Upper lobe of left lung (tissue), 6 donors: Measurements from ENCODE around the gene DOCK4. TPM values are rescaled to one million over a fixed set of nuclear protein-coding genes. Genes with fewer than 3 reads are reported as not detected.

Experiments used
- ATAC-seq, 2 donors: fragments of 200-7000 bp; cut with Tn5 transposase; one replicate each; pipeline ENCODE4 v1.9.1; 2022; ENCODE audit warnings: mild to moderate bottlenecking in 2 of 2, moderate library complexity in 2 of 2; ENCODE audit not compliant: low FRiP score in 2 of 2
- DNase-seq, 2 donors: peaks; one replicate each; pipeline ENCODE4 v3.0.0-alpha.2; 2019 to 2020
- H3K27ac ChIP-seq, 4 donors: fragments of 200-600 bp; sonication (generic); one replicate each; pipeline ENCODE4 v1.5.1; 2016 to 2019
- H3K27me3 ChIP-seq, 4 donors: fragments of 200-600 bp; sonication (generic); one replicate each; pipeline ENCODE4 v1.5.1; 2017 to 2019
- H3K36me3 ChIP-seq, 4 donors: fragments of 200-600 bp; sonication (generic); one replicate each; pipeline ENCODE4 v1.5.1; 2016 to 2019
- H3K4me1 ChIP-seq, 4 donors: fragments of 200-600 bp; sonication (generic); one replicate each; pipeline ENCODE4 v1.5.1; 2018 to 2019
- H3K4me3 ChIP-seq, 4 donors: fragments of 200-600 bp; sonication (generic); one replicate each; pipeline ENCODE4 v1.5.1; 2017 to 2019; ENCODE audit warnings: mild to moderate bottlenecking in 2 of 4, moderate library complexity in 1 of 4
- H3K9me3 ChIP-seq, 4 donors: fragments of 200-600 bp; sonication (generic); one replicate each; pipeline ENCODE4 v1.5.1; 2018 to 2019
- EP300 ChIP-seq, 4 donors: sonication (generic); formaldehyde crosslinking; IDR thresholded peaks; one replicate each; pipeline ENCODE4 v1.5.1; 2017; ENCODE audit warnings: antibody characterized with exemption in 4 of 4, control low read depth in 2 of 4
- POLR2A ChIP-seq, 4 donors: fragments of 450-650 bp; IDR thresholded peaks; one replicate each; pipeline ENCODE4 v1.5.1; 2016 to 2017; ENCODE audit warnings: antibody characterized with exemption in 4 of 4, mild to moderate bottlenecking in 2 of 4
- POLR2AphosphoS5 ChIP-seq, 2 donors: sonication (generic); formaldehyde crosslinking; IDR thresholded peaks; one replicate each; pipeline ENCODE4 v1.5.1; 2017; ENCODE audit warnings: antibody characterized with exemption in 2 of 2
- WGBS, 2 donors: methylation state at CpG; one replicate each; pipeline ENCODE4 v1.1.5; 2017 to 2018; 5-methylcytosine and 5-hydroxymethylcytosine counted together
- total RNA-seq, 6 donors: library from RNA; depleted of rRNA in 4 of 6; stranded (reverse); fragments of >200 nt in 4 of 6; gene quantifications; one replicate each; pipeline versions ENCODE4 v1.1.0 to v1.2.1, GENCODE V29; 2016 to 2021
- TF ChIP-seq, protein P1 (sequence below), 6 experiments: fragments of 450-650 bp in 4 of 6; fragments of 200-600 bp in 2 of 6; sonication (generic) in 2 of 6; IDR thresholded peaks; one replicate each; pipeline ENCODE4 v1.5.1; 2016 to 2019; ENCODE audit warnings: antibody characterized with exemption in 6 of 6
- donor health status: DM: no; HTN: no; CAD: no; lungs with moderate emphysema.
- donor health status: DM: no; HTN: yes; CAD: no; lungs with severe emphysema.

The DOCK4 gene
- total RNA-seq, 6 donors from 2014 or later: 53.6 to 166 (median 100) TPM

- TF ChIP-seq EP300 (IDR thresholded peaks at IDR 0.05) (no peak), POLR2A (IDR thresholded peaks at IDR 0.05) (no peak), POLR2AphosphoS5 (IDR thresholded peaks at IDR 0.05) (no peak)
- TF ChIP-seq, protein P1, sequence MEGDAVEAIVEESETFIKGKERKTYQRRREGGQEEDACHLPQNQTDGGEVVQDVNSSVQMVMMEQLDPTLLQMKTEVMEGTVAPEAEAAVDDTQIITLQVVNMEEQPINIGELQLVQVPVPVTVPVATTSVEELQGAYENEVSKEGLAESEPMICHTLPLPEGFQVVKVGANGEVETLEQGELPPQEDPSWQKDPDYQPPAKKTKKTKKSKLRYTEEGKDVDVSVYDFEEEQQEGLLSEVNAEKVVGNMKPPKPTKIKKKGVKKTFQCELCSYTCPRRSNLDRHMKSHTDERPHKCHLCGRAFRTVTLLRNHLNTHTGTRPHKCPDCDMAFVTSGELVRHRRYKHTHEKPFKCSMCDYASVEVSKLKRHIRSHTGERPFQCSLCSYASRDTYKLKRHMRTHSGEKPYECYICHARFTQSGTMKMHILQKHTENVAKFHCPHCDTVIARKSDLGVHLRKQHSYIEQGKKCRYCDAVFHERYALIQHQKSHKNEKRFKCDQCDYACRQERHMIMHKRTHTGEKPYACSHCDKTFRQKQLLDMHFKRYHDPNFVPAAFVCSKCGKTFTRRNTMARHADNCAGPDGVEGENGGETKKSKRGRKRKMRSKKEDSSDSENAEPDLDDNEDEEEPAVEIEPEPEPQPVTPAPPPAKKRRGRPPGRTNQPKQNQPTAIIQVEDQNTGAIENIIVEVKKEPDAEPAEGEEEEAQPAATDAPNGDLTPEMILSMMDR (IDR thresholded peaks at IDR 0.05): no peak
- Histone ChIP-seq H3K36me3 (peaks cover 0 to 44% (median 5%) of the 10 kb centered on the region in 4 donors), H3K4me1 (no peaks in the 10 kb centered on the region), H3K27me3 (no peaks in the 10 kb centered on the region), H3K4me3 (no peak overlapping the region), H3K9me3 (no peaks in the 10 kb centered on the region), H3K27ac (no peak overlapping the region)
- ATAC-seq (no peak), DNase-seq (no peak)
These were observed 419.1 kb downstream of the DOCK4 start for GRCh38 chr7:111787099-111787498.

DNA sequence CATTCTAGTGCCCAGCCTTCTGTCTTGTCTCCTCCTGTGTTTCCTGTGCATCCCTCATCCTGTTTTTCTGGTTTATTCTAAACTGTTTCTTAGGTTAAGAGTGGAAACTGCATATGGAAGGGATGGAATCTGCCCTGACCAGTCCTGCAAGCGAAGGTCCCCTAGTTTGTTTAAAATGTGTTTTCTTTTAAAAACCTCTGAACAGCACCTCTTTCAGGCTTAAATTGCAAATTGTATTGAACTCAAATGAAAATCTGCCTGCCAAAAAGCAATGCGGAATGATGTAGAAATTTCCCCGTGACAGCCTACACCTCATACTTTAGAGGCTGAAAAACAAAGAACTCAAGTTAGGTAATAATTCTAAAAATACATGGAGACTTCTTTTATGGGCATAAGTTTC is 421.1 kb downstream of the DOCK4 start:
- no peak overlapping the region for H3K4me3 ChIP-seq
- WGBS, 2 donors: 65 to 84% methylated on average over 3 of the region's 3 CpGs
- no peaks in the 10 kb centered on the region for H3K4me1 ChIP-seq

GRCh38 chr7:111784296-111784695 is 421.9 kb downstream of the DOCK4 start:
- 65 to 67% methylated on average over 2 of the region's 2 CpGs for WGBS, 2 donors
- ATAC-seq (no peak), DNase-seq (no peak)
- Histone ChIP-seq H3K9me3 (no peaks in the 10 kb centered on the region), H3K27me3 (no peaks in the 10 kb centered on the region), H3K4me3 (no peak overlapping the region), H3K27ac (no peak overlapping the region), H3K36me3 (peaks cover 0 to 48% (median 1%) of the 10 kb centered on the region in 4 donors), H3K4me1 (no peaks in the 10 kb centered on the region)
- TF ChIP-seq EP300 (IDR thresholded peaks at IDR 0.05) (no peak), POLR2A (IDR thresholded peaks at IDR 0.05) (no peak), POLR2AphosphoS5 (IDR thresholded peaks at IDR 0.05) (no peak)
- TF ChIP-seq, protein P1 (IDR thresholded peaks at IDR 0.05): no peak

More for the DNA sequence above, 421.1 kb downstream of the DOCK4 start:
- ATAC-seq (no peak), DNase-seq (no peak)
- TF ChIP-seq POLR2AphosphoS5 (IDR thresholded peaks at IDR 0.05): no peak
- TF ChIP-seq, protein P1 (IDR thresholded peaks at IDR 0.05): no peak
- TF ChIP-seq EP300 (IDR thresholded peaks at IDR 0.05): no peak
- TF ChIP-seq POLR2A (IDR thresholded peaks at IDR 0.05): no peak
- Histone ChIP-seq H3K36me3 (peaks cover 0 to 50% (median 4%) of the 10 kb centered on the region in 4 donors), H3K27me3 (no peaks in the 10 kb centered on the region), H3K27ac (no peak overlapping the region), H3K9me3 (no peaks in the 10 kb centered on the region)

DNA sequence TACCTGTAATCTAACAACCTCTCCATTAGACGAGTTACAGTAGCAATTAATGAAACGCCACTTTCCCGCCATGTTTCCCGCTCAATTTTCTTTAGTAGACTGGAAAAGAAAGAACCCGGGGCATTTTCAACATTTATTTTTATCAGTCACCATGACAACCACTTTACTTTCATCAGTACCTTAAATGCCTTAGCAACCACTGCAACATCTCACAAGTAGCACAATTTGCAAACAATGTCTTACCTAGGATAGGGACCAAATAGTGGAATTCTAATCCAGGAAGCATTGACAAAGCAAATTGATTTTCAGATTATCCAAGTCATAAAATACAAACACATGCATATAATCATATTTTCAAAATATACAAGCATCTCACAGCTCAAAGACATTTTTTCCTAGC is 422.3 kb downstream of the DOCK4 start:
- WGBS, 2 donors: 80 to 85% methylated on average over 5 of the region's 5 CpGs
- Histone ChIP-seq H3K27ac (no peak overlapping the region), H3K27me3 (no peaks in the 10 kb centered on the region), H3K9me3 (no peaks in the 10 kb centered on the region), H3K4me1 (no peaks in the 10 kb centered on the region), H3K4me3 (no peak overlapping the region), H3K36me3 (peaks cover 0 to 43% (median 1%) of the 10 kb centered on the region in 4 donors)
- DNase-seq: no peak
- TF ChIP-seq POLR2AphosphoS5 (IDR thresholded peaks at IDR 0.05) (no peak), EP300 (IDR thresholded peaks at IDR 0.05) (no peak), POLR2A (IDR thresholded peaks at IDR 0.05) (no peak)
- TF ChIP-seq, protein P1 (IDR thresholded peaks at IDR 0.05): no peak
- ATAC-seq: no peak

DNA sequence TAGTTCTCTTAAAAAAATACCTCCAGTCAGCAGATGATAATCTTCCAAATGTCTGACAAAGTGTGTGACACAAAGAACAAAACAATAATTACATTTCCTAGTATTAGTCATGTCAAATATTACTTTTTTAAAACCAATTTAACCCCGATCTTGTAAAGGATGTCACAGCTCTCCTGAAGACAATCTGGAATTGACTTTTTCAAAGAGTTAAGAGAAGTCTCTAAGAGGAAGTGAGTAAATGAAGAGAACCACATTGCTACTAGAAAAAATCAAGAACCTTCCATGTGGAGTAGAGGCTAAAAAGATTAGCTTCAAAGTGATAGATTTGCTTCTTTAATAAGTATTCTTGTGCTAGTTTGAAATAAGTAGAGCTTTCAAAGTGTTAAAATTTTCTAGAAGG is 425.7 kb downstream of the DOCK4 start:
- DNase-seq: no peak
- 74 to 82% methylated on average over 1 of the region's 1 CpG for WGBS, 2 donors

More for the DNA sequence above, 425.7 kb downstream of the DOCK4 start:
- Histone ChIP-seq H3K4me1 (no peaks in the 10 kb centered on the region), H3K27me3 (no peaks in the 10 kb centered on the region), H3K4me3 (no peak overlapping the region), H3K36me3 (peaks cover 0 to 58% (median 14%) of the 10 kb centered on the region in 4 donors), H3K9me3 (no peaks in the 10 kb centered on the region), H3K27ac (no peak overlapping the region)
- no peak for ATAC-seq
- no peak for TF ChIP-seq POLR2AphosphoS5 (IDR thresholded peaks at IDR 0.05)
- TF ChIP-seq, protein P1 (IDR thresholded peaks at IDR 0.05): no peak
- no peak for TF ChIP-seq EP300 (IDR thresholded peaks at IDR 0.05)
- no peak for TF ChIP-seq POLR2A (IDR thresholded peaks at IDR 0.05)
